ENCODE measurements around the gene IL27RA.

IL27RA gene

GRCh38 chr19:14073261-14073924 is 41.8 kb downstream of the IL27RA start:
- peak; percentile 89 for DNase-seq (ENCODE audit: low read depth)
- peak; percentile 65 for TF ChIP-seq CTCF (IDR thresholded peaks at IDR 0.05; ENCODE audit: insufficient read depth, low read depth, low read length, missing control alignments)
- H3K4me3 ChIP-seq (ENCODE audit: low read depth, low read length), result peak overlapping the region; percentile 61

- peak overlapping the region; percentile 38 for H3K4me3 ChIP-seq (ENCODE audit: low read depth, low read length)
- no peak for TF ChIP-seq CTCF (IDR thresholded peaks at IDR 0.05; ENCODE audit: insufficient read depth, low read depth, low read length, missing control alignments)
- DNase-seq (ENCODE audit: low read depth), result no peak
Observed at GRCh38 chr19:14073925-14074838, 42.6 kb downstream of the IL27RA start.

- H3K4me3 ChIP-seq (ENCODE audit: low read depth, low read length), result no peak overlapping the region
- no peak for TF ChIP-seq CTCF (IDR thresholded peaks at IDR 0.05; ENCODE audit: insufficient read depth, low read depth, low read length, missing control alignments)
- no peak for DNase-seq (ENCODE audit: low read depth)
Observed at GRCh38 chr19:14078411-14078810, 46.8 kb downstream of the IL27RA start.

GRCh38 chr19:14080887-14081796 is 49.6 kb downstream of the IL27RA start:
- peak; percentile 99 for DNase-seq (ENCODE audit: low read depth)
- no peak for TF ChIP-seq CTCF (IDR thresholded peaks at IDR 0.05; ENCODE audit: insufficient read depth, low read depth, low read length, missing control alignments)
- H3K4me3 ChIP-seq (ENCODE audit: low read depth, low read length), result peak overlapping the region; percentile 83

- H3K4me3 ChIP-seq (ENCODE audit: low read depth, low read length), result peak overlapping the region; percentile 80
- DNase-seq (ENCODE audit: low read depth), result peak; percentile 64
- no peak for TF ChIP-seq CTCF (IDR thresholded peaks at IDR 0.05; ENCODE audit: insufficient read depth, low read depth, low read length, missing control alignments)
Observed at GRCh38 chr19:14081797-14082674, 50.5 kb downstream of the IL27RA start.

GRCh38 chr19:14082675-14082960 is 51.1 kb downstream of the IL27RA start:
- H3K4me3 ChIP-seq (ENCODE audit: low read depth, low read length), result peak overlapping the region; percentile 80
- DNase-seq (ENCODE audit: low read depth), result no peak
- TF ChIP-seq CTCF (IDR thresholded peaks at IDR 0.05; ENCODE audit: insufficient read depth, low read depth, low read length, missing control alignments), result no peak

Data from GM12865 (cell line).